Left lung (tissue), 10 donors: ENCODE data around the gene KNL1. TPM values are rescaled to one million over a fixed set of nuclear protein-coding genes. Genes with fewer than 3 reads are reported as not detected.
"Not testable (repeated sequence)": the region's sequence is repeated elsewhere in the genome, so short reads cannot be mapped to it uniquely, and the experiment has no call there.

Experiments used
- ATAC-seq: fragments of 200-7000 bp; cut with Tn5 transposase; one replicate; pipeline ENCODE4 v1.9.1; 2020; ENCODE audit warnings: moderate library complexity
- DNase-seq, 4 donors: peaks; one replicate each; pipeline ENCODE4 v3.0.0-alpha.2; 2013 to 2020
- H3K27ac ChIP-seq, 2 donors: fragments of 200-600 bp; sonication (generic) in 1 of 2; one replicate each; pipeline versions ENCODE4 v1.5.0 to v1.8.0; 2020 to 2021
- H3K27me3 ChIP-seq, 2 donors: fragments of 200-600 bp; sonication (generic) in 1 of 2; one replicate each; pipeline versions ENCODE4 v1.5.0 to v1.8.0; 2020 to 2021
- H3K36me3 ChIP-seq, 2 donors: fragments of 200-600 bp; sonication (generic) in 1 of 2; one replicate each; pipeline versions ENCODE4 v1.5.0 to v1.8.0; 2020 to 2021
- H3K4me1 ChIP-seq, 2 donors: fragments of 200-600 bp; one replicate each; pipeline ENCODE4 v1.8.0; 2021
- H3K4me3 ChIP-seq, 2 donors: fragments of 200-600 bp; sonication (generic) in 1 of 2; one replicate each; pipeline versions ENCODE4 v1.5.0 to v1.8.0; 2020 to 2021; ENCODE audit warnings: mild to moderate bottlenecking in 1 of 2
- H3K9me3 ChIP-seq, 2 donors: fragments of 200-600 bp; sonication (generic) in 1 of 2; one replicate each; pipeline versions ENCODE4 v1.5.0 to v1.8.0; 2020 to 2021
- intact Hi-C, 2 donors: fragments of 100-400 bp; cut with DNase I; formaldehyde crosslinking; loops; one replicate each; pipeline versions ENCODE4 v1.11.2 to v1.14.2; 2022
- polyA plus RNA-seq, 6 donors: library from polyadenylated mRNA; unstranded; fragments of 120-200 nt; gene quantifications; one replicate each; pipeline ENCODE4 v1.2.1, GENCODE V29; 2013; ENCODE audit not compliant: insufficient read length in 6 of 6
- total RNA-seq, 2 donors: library from RNA; stranded (reverse); fragmentation: NEBNext Ultra II Directional; extraction: Animal tissue kit (Norgen Biotek cat#: 25700); gene quantifications; one replicate each; pipeline ENCODE4 v1.2.1, GENCODE V29; 2021
- TF ChIP-seq, protein P1 (sequence below), 2 donors: fragments of 200-600 bp; sonication (generic) in 1 of 2; IDR thresholded peaks; one replicate each; pipeline versions ENCODE4 v1.5.0 to v1.8.0; 2021; ENCODE audit warnings: antibody characterized with exemption in 2 of 2
- donor health status: DM: no; HTN: yes; CAD: no.
- donor health status: DM: no; HTN: no; CAD: no.

The KNL1 gene
- total and polyA plus RNA-seq, 8 donors: 2.7 to 31.6 (median 16.6) TPM

GRCh38 chr15:40569129-40569953, 24.7 kb upstream of the KNL1 start, which contains the start of gene RPUSD2:
RPUSD2 (plus strand) TSS chr15:40569299; CDS start chr15:40569338, 39 bp downstream.
- intact Hi-C loops: no loop called here

DNA sequence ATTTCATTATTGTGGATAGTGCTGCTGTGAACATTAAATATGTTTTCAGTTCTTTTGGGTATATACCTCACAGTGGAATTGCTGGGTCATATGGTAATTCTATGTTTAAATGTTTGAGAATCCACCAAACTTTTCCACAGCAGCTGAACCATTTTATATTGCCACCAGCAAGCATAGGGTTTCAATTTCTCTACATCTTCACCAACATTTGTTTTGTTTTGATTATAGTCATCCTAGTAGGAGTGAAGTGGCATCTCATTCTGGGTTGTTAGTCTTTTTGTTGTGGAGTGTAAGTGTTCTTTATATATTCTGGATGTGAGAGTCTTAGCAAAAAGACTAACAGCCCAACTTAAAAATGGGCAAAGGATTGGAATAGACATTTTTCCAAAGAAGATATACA, 18.9 kb upstream of the KNL1 start:
- Histone ChIP-seq H3K36me3 (peaks cover 0 to 35% of the 10 kb centered on the region in 2 donors), H3K9me3 (no peaks in the 10 kb centered on the region), H3K27me3 (no peaks in the 10 kb centered on the region), H3K27ac (no peak overlapping the region), H3K4me1 (peaks cover 3 to 13% of the 10 kb centered on the region in 2 donors), H3K4me3 (no peak overlapping the region)
- DNase-seq (no peak), ATAC-seq (no peak)
- TF ChIP-seq, protein P1, sequence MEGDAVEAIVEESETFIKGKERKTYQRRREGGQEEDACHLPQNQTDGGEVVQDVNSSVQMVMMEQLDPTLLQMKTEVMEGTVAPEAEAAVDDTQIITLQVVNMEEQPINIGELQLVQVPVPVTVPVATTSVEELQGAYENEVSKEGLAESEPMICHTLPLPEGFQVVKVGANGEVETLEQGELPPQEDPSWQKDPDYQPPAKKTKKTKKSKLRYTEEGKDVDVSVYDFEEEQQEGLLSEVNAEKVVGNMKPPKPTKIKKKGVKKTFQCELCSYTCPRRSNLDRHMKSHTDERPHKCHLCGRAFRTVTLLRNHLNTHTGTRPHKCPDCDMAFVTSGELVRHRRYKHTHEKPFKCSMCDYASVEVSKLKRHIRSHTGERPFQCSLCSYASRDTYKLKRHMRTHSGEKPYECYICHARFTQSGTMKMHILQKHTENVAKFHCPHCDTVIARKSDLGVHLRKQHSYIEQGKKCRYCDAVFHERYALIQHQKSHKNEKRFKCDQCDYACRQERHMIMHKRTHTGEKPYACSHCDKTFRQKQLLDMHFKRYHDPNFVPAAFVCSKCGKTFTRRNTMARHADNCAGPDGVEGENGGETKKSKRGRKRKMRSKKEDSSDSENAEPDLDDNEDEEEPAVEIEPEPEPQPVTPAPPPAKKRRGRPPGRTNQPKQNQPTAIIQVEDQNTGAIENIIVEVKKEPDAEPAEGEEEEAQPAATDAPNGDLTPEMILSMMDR (IDR thresholded peaks at IDR 0.05): no peak
- intact Hi-C loops: no loop called here

More at GRCh38 chr15:40569129-40569953, 24.7 kb upstream of the KNL1 start, which contains the start of gene RPUSD2:
- H3K4me3 ChIP-seq: peak within 1 kb of the TSS; percentile 60 to 88
- ATAC-seq: peak; percentile 80
- TF ChIP-seq, protein P1 (IDR thresholded peaks at IDR 0.05): no peak
- H3K27ac ChIP-seq: peak within 1 kb of the TSS; percentile 58 to 68
- DNase-seq: peak; percentile 93 to 95 (median 93)
- H3K36me3 ChIP-seq: peaks cover 0 to 28% of the 10 kb centered on the region in 2 donors
- H3K27me3 ChIP-seq: no peaks in the 10 kb centered on the region
- H3K9me3 ChIP-seq: no peaks in the 10 kb centered on the region
- H3K4me1 ChIP-seq: peaks cover 5 to 25% of the 10 kb centered on the region in 2 donors

GRCh38 chr15:40576914-40577313, 17.1 kb upstream of the KNL1 start:
- H3K9me3 ChIP-seq, intact Hi-C loops, H3K4me1 ChIP-seq, DNase-seq, ATAC-seq, H3K4me3 ChIP-seq, H3K27ac ChIP-seq, H3K27me3 ChIP-seq: not testable (repeated sequence)
- H3K36me3 ChIP-seq: peaks cover 0 to 31% of the 10 kb centered on the region in 2 donors

- Histone ChIP-seq H3K27ac (no peak overlapping the region), H3K27me3 (no peaks in the 10 kb centered on the region), H3K9me3 (peaks cover 0 to 3% of the 10 kb centered on the region in 2 donors), H3K4me1 (no peaks in the 10 kb centered on the region), H3K36me3 (peaks cover 0 to 11% of the 10 kb centered on the region in 2 donors), H3K4me3 (no peak overlapping the region)
- intact Hi-C loops: no loop called here
- TF ChIP-seq, protein P1 (IDR thresholded peaks at IDR 0.05): no peak
- DNase-seq (no peak), ATAC-seq (no peak)
Measured at GRCh38 chr15:40578892-40579291, 15.2 kb upstream of the KNL1 start.

- H3K4me1 ChIP-seq, intact Hi-C loops, H3K36me3 ChIP-seq, H3K27me3 ChIP-seq, ATAC-seq, H3K27ac ChIP-seq, H3K9me3 ChIP-seq, H3K4me3 ChIP-seq, DNase-seq: not testable (repeated sequence)
Measured at GRCh38 chr15:40581796-40582195, 12.3 kb upstream of the KNL1 start.

- H3K27ac ChIP-seq: no peak overlapping the region
- H3K4me1 ChIP-seq: no peaks in the 10 kb centered on the region
- ATAC-seq: peak; percentile 74
- DNase-seq: no peak
- TF ChIP-seq, protein P1 (IDR thresholded peaks at IDR 0.05): no peak
- H3K9me3 ChIP-seq: peaks cover 0 to 3% of the 10 kb centered on the region in 2 donors
- H3K27me3 ChIP-seq: no peaks in the 10 kb centered on the region
- H3K36me3 ChIP-seq: no peaks in the 10 kb centered on the region
- H3K4me3 ChIP-seq: peak overlapping the region; percentile 11 to 22
- intact Hi-C loops: no loop called here
Measured at GRCh38 chr15:40582726-40583246, 11.3 kb upstream of the KNL1 start.
